NCI-H82 treated with DMSO at 0.1 percent for 48 hours (cell line): ENCODE results near the gene FGF6.
"Not testable (repeated sequence)": the region's sequence is repeated elsewhere in the genome, so short reads cannot be mapped to it uniquely, and the experiment has no call there.

Experiments used
- DNase-seq: peaks from one replicate; lab custom pipeline; 2025; ENCODE audit not compliant: unreplicated experiment; lab: John Stamatoyannopoulos, UW

FGF6 gene, protein sequence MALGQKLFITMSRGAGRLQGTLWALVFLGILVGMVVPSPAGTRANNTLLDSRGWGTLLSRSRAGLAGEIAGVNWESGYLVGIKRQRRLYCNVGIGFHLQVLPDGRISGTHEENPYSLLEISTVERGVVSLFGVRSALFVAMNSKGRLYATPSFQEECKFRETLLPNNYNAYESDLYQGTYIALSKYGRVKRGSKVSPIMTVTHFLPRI

DNA sequence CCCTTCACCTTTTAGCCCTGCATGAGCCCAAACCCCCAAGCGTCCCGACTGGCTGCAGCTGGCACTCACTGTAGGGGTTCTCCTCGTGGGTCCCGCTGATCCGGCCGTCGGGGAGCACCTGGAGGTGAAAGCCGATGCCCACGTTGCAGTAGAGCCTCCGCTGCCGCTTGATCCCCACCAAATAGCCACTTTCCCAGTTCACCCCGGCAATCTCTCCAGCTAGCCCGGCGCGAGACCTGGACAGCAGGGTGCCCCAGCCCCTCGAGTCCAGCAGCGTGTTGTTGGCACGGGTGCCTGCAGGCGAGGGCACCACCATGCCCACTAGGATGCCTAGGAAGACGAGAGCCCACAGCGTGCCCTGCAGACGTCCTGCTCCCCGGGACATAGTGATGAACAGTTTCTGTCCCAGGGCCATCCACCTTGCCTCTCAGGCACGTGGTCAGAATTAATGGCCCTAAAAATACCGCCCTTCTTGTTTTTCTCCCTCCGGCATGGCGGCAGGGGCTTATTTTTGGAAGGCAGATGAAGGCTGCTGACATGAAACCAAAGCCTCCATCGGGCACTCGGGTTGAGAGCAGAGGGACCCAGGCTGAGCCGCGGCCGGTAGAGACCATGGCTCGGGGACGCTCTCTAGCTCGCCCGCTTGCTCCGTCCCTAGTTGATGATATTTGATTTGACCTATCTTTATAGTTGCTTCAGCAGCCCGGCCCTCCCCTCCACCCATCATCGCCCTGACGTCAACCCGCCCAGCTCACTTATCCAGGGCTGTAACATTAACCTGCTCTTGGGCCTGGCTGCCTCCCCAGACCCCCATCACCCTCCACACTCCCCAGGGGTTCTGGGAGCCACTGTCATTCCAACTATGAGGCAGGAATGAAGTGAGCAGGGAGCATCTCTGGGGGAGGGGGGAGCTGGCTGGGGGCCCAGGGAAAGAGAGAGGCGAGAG, at the start of gene FGF6:
TSS of gene FGF6 (minus strand) at position 660 of the 946 bp plus-strand sequence. CDS start at position 415, 245 bp downstream.
- no peak for DNase-seq

DNA sequence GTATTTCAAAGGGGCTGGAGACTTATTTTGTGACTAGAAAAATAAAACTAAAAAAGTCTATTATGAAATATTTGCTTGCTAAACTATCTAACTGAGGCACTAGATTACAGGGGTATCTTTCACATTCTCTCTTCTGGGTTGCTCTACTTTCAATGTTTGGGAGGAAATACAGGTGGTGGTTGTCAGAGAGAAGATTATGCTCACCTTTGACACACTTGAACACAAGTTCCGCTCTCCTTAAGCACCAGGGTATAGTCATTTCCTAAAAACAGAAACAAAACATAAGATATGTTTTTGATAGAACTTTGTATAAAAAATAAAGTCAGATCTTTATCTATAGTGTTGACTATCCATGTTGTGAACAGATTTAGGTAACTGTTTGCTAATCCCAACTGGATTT, 45.4 kb upstream of the FGF6 start:
- no peak for DNase-seq

DNA sequence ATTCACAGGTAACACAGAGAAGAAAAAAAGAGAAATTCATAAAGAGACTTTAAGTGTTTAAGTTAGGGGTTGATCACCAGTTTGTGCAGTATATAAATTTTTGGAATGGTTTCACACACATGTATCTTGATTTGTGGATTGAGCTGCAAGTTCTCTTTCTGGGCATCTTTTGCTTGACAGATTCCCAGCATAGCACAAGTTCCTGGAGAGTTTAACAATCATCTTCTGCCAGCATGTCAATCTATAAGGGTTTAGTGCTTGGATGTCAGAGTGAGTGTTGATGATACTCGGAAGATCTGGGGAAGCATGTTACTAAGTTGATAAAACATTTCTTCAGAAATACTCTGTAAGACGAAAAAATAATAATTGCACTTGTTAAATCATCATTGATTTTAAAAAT, 43.9 kb upstream of the FGF6 start:
- no peak for DNase-seq

DNA sequence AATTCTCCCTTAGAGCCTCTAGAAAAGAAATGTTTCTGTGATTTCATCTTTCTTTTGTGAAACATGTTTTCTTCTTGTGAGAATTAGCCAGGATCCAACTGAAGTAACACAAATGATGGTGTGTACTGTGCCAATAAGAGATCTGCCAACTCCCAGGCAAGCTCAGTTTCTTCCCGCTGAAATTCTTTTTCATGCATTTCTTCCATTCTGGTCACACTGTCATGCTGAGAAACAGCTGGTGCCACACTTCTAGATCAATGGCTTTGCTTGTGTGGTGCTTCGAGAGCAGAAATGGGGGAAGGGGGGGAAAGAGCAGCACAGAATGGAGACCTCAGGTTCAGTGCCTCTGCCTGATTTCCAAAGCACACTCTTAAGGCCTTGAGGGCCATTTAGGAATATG, 41.4 kb upstream of the FGF6 start:
- no peak for DNase-seq

DNA sequence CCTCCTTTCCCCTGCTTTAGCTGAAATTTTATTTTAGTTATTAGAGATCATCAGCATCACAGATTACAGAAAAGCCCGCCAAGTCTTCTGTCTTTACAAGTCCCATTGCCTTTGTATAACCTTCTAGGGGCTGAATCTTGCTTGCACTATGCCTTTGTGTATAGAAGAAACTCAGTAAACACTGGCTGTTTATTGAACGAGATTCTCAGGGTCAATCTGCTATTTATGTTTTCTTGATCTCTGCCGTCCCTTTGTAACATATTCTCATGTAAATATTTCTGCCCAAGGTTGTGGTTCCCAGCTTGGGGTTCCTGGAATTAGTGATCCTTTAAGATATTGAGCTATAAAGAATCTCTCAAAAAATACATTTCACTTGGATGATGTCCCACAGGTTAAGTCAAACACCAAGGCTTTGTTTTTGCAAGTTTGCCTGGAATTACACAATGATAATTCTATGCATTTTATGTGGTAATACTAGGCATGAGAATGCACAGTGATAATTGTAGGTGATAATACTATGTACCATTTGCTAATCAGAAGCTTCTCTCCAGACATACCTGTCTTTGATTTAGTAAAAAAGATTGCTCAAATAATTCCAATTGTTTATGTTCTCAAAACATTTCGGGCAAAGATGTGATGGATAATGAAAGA, 40.6 kb upstream of the FGF6 start:
- no peak for DNase-seq

DNA sequence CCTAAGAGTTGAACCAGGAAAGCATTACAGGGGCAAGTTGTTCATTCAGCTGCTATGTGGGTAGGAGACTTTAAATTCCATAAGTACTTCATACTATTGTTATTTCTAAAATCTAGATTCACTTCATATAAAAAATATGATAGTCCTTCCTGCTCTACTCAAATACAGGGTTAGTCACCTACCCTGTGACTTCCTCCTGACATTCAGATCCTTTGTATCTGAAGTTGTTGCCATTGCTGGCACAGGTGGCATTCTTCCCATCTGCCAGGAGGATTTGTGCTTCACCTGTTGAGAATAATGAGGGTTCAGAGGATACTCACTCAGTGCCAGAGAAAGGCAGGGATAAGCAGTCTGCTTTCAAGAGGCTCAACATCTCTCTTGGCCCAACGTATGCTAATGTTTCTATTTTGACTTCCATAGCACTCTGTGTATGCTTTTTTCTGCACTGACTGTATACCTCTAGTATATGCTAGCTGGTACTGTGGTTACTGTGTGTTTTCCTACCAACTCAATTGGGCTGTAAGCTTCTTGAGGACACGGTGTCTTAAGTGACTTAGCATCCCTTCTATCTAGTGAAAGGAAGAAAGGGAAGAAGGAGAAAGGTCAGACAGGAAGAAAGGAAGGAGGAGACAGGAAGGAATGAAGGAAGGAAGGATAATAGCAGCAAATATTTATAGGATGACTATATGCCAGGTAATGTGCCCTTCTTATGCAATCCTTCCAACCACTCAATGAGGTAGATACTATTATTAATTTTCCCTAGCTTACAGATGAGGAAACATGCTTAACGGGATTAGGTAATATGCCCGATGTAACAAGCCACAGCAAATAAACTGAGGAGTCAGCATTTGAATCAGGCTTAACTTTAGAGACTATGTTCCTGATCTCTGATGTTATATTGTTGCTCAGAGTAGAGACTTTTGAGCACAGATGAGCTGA, 38.5 kb upstream of the FGF6 start:
- no peak for DNase-seq

DNA sequence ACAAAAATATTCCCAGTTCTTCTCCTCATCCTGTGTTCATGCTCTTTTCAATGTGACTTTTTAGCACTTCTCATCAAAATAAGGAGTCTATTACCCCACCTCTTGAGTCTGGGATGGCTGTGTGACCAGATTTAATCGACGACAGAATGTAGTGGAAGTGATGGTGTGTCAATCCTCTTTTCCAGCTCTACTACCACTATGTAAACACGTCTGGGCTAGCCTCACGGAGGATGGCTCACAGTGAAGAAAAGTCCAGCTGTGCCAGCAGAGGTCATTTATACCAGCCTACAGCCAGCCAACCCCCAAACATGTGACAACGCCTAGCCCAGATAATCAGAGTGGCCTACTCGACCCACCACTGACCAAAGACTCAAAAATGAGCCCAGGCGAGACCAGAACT, 37.3 kb upstream of the FGF6 start:
- DNase-seq = peak; percentile 19

DNA sequence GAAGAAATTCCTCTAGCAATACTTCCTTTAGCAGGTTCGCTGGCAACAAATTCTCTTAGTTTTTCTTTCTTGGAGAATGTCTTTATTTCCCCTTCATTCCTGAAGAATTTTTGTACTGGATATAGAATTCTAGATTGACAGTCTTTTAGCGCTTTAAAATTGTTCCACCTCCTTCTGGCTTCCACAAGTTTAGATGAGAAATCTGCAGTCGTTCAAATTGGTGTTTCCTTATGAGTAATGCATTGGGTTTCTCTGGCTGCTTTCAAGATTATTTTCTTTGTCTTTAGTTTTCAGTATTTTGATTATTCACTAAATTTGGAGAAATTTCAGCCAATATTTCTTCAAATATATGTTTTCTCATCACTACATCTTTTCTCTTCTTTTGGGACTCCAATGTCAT, 33.3 kb upstream of the FGF6 start:
- no peak for DNase-seq

DNA sequence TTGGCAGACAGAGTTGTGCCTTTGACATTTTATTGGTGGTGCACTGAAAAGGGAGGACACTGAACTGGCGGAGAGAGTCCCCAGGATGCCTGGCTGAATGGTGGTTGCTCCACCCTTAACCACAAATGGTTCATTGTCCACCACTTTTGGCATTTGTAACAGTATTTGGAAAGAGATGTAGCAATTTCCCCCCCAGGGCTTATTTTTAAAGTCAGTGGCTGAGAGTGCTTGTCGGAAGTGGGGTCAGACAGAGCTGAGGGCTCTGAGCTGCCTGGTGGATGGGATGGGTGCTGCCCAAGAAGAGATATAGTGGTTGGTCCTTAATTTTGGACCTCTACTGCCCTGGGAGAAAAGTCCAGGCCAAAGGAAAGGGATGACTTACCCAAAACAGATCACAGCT, 31.5 kb upstream of the FGF6 start:
- DNase-seq = no peak

DNA sequence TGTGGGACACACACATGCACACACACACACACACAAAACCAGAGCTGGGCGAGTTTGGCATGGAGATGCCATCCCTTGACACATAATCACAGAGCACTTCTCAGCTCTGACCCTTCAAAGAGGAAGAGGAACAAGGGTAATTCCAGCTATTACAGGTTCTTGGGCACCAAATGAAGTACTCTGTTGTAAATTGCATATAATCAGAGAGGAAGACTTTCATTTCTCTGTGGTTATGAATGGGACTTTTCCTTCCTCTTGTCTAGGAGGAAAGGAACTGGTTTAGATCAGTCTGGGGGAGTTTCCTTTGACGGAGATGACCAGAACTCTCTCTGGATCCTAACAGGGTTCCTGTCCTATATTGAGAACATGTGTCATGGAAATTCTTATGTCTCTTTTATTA, 26.4 kb upstream of the FGF6 start:
- DNase-seq = no peak

DNA sequence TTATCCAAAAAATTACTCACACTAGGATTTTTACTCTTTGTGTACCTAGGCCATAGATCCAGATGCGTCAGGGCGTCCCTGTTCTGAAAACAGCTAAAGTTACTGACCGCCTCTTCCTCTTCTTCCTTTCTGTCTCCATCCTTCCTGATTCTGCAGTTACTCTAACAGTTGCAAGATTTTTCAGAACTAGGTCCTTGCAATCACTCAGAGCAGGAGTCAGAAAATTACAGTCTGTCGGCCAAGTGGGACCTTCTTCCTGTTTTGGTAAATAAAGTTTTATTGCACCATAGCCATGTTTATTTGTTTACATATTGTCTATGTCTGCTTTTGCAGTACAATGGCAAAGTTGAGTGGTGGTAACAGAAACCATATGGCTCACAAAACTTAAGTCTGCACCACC, 25.6 kb upstream of the FGF6 start:
- no peak for DNase-seq

DNA sequence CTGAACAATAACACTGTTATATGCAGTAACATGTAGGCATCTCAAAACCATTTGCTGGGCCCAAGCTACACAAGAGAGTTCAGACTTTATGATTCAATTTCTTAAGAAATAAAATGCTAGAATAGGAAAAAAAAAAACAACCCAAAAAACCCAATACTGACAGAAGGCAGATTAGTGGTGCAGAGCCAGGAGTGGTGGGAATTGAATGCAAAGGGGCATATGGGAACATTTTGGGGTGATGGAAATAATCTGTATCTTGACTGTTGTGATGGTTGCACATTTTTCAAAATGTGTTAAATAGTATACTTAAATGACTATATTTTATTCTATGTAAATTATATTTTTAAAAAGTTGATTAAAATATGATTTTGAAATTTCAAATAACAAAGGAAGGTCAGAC, 23.4 kb upstream of the FGF6 start:
- no peak for DNase-seq

DNA sequence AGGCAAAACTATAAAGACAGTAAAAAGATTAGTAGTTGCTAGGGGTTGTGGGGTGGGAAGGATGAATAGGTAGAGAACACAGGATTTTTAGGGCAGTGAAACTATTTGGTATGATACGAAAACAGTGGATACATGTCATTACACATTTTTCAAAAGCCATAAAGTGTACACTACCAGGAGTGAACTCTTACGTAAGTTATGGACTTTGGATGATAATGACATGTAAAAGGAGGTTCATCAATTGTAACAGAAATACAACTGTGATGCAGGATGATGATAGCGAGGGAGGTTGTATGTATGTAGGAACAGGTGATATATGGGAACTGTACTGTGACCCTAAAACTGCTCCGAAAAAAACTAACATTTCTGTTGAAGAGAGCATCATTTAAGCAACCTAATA, 15.1 kb upstream of the FGF6 start:
- no peak for DNase-seq

DNA sequence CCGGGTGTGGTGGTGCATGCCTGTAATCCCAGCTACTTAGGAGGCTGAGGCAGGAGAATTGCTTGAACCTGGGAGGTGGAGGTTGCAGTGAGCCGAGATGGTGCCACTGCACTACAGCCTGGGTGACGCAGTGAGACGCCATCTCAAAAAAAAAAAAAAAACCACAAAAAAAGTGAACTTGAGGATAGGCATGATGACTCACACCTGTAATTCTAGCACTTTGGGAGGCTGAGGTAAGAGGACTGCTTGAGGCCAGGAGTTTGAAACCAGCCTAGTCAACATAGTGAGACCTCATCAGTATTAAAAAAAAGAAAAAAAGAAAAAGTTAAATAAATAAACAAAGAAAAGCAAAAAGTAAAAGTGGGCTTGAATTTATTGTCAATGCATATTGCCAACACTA, 10.2 kb upstream of the FGF6 start:
- DNase-seq = not testable (repeated sequence)

DNA sequence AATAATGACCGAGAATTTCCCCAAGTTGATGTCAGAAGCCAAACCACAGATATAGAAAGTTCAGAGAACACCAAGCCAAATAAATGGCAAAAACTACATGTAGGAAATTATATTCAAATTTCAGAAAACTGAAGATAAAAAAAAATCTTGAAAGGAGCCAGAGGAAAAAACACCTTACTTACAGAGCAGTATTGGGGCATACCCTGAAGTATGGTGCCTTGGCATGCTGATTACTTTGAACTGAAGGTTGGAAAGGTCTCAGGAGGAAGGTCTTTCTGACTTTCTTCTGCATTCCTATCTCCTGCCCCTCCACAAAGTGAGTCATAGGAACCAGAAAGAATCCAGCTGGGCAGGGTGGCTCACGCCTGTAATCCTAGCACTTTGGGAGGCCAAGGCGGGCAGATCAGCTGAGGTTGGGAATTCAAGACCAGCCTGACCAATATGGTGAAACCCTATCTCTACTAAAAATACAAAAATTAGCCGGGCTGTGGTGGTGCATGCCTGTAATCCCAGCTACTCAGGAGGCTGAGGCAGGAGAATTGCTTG, 8.8 kb upstream of the FGF6 start:
- no peak for DNase-seq

DNA sequence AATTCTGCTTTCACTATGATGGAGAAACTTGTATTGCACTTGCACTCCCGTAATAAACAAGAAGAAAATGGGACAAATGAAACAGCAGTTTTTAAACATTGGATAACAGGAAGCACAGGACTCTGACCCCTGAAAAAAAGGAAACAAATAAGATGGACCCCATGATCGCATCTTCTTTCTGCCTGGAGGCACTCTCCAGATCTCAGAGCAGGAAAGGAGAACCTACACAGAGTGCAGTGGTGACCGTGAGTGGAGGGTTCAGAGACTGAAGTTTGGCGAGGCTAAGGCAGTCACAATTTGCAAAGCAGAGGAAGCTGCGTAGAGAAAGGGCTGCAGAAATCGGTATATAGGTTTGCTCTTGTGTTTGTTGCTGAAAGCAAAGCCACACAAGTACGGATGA, 6.1 kb upstream of the FGF6 start:
- no peak for DNase-seq

DNA sequence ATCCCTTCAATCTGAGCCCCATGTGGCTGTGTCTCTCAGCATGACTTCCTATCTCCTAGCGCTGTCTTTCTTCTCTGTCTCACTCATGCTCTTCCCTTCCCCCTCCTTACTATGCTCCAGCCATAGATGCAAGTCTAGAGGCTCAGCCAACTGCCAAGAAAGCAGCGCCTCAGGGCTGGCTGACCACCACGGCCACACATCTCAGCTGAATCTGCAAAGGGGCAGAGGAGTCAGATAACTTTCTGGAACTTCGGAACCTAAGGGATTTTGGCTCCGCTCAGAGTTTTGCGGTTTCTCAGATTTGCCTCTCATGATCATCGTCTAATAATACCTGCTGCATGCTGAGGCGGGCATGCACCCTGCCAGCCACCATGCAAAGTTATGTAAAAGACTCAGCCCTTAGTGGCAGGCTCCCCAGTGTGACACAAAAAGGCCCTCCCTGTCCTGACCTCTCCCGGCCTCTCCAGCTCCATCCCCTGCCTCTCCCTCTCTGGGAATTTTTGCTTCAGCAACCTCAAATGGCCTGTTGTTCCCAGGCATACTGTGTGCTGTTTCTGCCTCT, 5.0 kb upstream of the FGF6 start:
- no peak for DNase-seq

DNA sequence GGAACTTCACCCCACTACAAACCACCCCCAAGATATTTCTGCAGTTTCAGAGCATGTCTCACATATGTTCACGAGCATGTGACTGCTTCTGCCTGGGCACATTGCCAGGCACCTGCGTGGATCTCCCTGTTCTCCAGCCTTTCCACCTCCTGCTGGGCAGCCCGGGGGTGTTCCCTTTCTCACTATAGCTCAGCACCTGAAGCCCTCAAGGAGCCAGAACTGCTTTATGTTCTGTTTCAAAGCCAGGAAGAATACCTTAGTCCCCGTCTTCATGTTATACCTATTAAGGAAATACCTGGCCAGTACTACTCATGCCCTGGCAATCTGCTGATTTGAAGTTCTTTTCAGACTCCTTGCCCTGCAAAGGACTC, 4.2 kb upstream of the FGF6 start:
- DNase-seq = no peak

DNA sequence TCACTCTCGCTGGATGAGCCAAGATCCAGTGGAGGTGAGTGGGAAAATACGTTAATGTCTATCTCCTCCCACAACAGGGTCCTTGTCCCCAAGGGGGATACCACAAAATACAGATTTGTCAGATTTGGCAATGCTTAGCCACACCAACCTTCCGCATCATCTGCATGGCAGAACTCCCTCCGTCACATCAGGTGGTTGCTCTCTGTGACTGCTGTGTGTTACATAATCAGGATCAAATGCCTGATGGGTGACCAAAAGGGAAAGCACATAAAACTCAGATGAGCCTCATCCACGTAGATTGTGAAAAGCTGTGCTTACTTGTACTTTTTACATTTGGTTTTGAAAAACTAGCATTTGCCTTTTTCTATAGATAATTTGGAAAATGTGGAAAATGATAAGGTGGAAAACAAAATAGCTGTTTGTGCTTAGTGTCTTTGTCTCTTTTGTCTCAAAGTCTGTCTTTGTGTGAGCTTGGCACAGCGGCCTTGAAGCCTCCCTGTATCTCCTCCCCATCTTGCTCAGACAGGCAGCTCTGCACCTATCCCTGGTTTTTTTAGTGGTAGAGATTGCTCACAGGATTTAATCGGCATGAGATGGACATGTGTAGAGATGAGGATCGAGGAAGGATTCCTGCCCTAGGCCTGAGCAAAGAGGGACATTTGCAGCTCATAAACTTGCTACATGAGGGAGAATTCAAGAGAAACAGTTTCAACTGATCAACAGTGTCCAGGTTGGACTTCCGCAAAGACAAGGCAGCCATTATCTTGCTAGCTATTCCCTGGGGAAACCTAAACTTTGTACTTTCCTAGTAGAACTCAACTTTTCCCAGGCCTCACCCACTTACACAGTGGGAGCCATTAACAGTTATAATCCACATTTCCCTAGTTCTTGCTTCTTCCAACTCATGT, 3.6 kb upstream of the FGF6 start:
- no peak for DNase-seq
